ENCODE results near the gene AFF2.

Gene AFF2

DNA sequence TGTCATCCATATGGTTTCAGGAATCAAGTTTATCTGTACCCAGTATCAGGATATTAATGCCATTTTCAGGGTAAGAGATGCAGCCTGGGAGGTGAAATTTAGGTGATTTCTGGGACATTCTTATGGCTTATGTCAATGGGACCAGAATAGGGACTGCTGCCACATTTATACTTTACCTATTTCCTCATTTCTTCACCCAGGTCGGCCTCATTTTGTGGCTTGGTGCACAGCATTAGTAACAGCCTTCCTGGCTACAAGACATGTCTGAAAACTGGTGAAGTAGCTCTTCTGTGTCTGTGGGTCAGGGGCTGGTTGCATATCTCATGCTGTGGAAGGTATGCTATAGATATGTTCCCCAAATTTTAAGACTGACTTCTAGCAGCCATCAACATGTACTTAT is 284.8 kb downstream of the AFF2 start:
- DNase-seq: no peak
- Histone ChIP-seq H3K9me3 (no peaks in the 10 kb centered on the region), H3K4me3 (ENCODE audit: low read depth, low read length) (no peak overlapping the region), H3K4me1 (no peaks in the 10 kb centered on the region), H3K27me3 (no peaks in the 10 kb centered on the region), H3K36me3 (no peaks in the 10 kb centered on the region)
- TF ChIP-seq CTCF (IDR thresholded peaks at IDR 0.05; ENCODE audit: low read depth, low read length): no peak

DNA sequence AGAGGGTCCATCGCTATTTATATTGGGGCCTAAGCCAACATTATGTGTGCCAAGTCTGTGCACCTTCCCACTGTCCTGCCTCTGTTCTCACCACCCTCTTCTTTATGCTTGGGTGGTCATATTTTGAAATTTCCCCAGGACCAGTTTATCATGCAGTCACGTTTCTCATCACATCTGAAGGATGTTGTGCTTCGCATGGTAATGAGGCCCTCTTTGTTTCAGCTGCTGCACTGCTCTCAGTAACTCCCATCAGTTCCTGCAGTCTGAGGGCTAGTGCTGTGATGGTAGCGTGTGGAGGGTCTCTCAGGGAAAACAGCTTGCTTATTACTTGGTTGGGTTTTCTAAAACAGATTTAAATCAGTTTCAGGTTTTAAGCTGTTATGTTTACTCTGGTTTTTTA is 288.0 kb downstream of the AFF2 start:
- Histone ChIP-seq H3K36me3 (no peaks in the 10 kb centered on the region), H3K4me1 (no peaks in the 10 kb centered on the region), H3K27me3 (no peaks in the 10 kb centered on the region), H3K9me3 (no peaks in the 10 kb centered on the region), H3K4me3 (ENCODE audit: low read depth, low read length) (no peak overlapping the region)
- DNase-seq: no peak
- TF ChIP-seq CTCF (IDR thresholded peaks at IDR 0.05; ENCODE audit: low read depth, low read length): no peak

DNA sequence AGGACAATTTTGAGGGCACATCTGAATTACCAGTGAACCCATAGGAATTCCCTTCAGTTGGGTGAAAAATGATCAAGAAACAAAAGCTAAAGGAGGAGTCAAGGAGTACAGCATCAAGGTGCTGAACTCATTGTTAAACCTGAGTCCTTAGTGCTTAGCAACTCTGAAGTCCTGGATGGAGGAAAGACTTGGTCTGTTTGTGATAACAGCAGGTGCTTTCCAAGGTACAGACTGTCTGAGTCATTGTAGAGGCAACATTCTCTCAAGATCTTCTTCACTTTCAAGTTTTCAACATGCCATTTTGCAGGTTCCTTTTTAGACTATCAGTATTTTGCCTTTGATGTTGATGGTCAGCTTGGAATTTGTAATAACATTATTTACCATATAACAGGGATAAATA is 293.9 kb downstream of the AFF2 start:
- no peak for TF ChIP-seq CTCF (IDR thresholded peaks at IDR 0.05; ENCODE audit: low read depth, low read length)
- DNase-seq: no peak
- H3K36me3 ChIP-seq: no peaks in the 10 kb centered on the region
- H3K4me3 ChIP-seq (ENCODE audit: low read depth, low read length): no peak overlapping the region
- H3K27me3 ChIP-seq: no peaks in the 10 kb centered on the region
- H3K4me1 ChIP-seq: no peaks in the 10 kb centered on the region
- H3K9me3 ChIP-seq: no peaks in the 10 kb centered on the region

DNA sequence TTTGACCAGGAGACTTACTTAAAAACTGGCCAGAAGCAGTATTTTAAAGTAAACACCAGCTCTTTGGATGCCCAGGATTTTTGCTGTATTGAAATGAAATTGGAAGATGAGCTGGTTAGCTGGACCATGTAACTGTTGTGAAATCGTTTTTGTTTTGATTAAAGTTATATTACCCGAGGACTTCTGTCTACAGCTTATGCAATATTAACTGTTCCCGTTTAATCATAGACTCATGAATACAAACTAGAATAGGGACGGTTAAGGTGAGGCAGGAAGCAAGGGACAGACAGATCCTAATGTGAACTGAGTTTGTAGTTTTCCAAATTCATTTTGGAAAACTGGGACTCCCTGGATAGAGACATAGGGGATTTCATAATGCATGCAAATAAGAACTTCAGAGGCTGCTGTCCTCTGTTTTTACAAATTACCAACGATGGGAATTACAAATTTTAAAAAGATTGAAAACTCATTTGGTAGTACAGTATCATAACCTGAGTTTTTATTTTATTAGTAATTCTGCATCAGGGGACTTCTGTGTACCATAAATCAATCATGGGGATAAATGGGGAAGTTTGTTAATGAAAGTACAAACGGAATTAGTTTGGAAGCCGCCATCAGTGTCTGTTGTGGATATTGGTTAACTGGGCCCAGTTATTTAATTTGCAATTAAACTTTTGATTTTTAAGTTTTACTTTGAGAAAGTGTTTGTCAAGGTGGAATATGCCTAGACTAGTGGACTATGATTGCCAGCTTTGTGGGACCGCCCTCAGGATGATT is 304.4 kb downstream of the AFF2 start:
- Histone ChIP-seq H3K4me1 (no peaks in the 10 kb centered on the region), H3K36me3 (no peaks in the 10 kb centered on the region), H3K4me3 (ENCODE audit: low read depth, low read length) (no peak overlapping the region), H3K9me3 (no peaks in the 10 kb centered on the region), H3K27me3 (no peaks in the 10 kb centered on the region)
- no peak for DNase-seq
- no peak for TF ChIP-seq CTCF (IDR thresholded peaks at IDR 0.05; ENCODE audit: low read depth, low read length)

GRCh38 chrX:148806145-148806870 is 305.9 kb downstream of the AFF2 start:
- Histone ChIP-seq H3K9me3 (no peaks in the 10 kb centered on the region), H3K36me3 (no peaks in the 10 kb centered on the region), H3K4me3 (ENCODE audit: low read depth, low read length) (no peak overlapping the region), H3K27me3 (no peaks in the 10 kb centered on the region), H3K4me1 (no peaks in the 10 kb centered on the region)
- TF ChIP-seq CTCF (IDR thresholded peaks at IDR 0.05; ENCODE audit: low read depth, low read length): no peak
- no peak for DNase-seq

GRCh38 chrX:148808833-148809232 is 308.4 kb downstream of the AFF2 start:
- no peaks in the 10 kb centered on the region for H3K36me3 ChIP-seq
- no peak for DNase-seq
- no peaks in the 10 kb centered on the region for H3K27me3 ChIP-seq
- H3K4me3 ChIP-seq (ENCODE audit: low read depth, low read length): no peak overlapping the region
- TF ChIP-seq CTCF (IDR thresholded peaks at IDR 0.05; ENCODE audit: low read depth, low read length): no peak
- H3K4me1 ChIP-seq: no peaks in the 10 kb centered on the region
- H3K9me3 ChIP-seq: no peaks in the 10 kb centered on the region
